Stimulated activated naive B cell treated with anti-CD40 and anti-IgM and Interleukin-4, amounts not matched to agents 10 μg/mL and 1 μg/mL and 100 μg/mL, for 72 hours (primary cell): ENCODE measurements around the gene OS9.

Experiments
- ATAC-seq, 2 donors: fragments of 150-1000 bp; cut with Tn5 transposase; replicated peaks; 2 replicates each; pipeline ENCODE4 v1.10.0; 2021; ENCODE audit warnings: moderate library complexity in 1 of 2
- DNase-seq: peaks from one replicate; pipeline ENCODE4 v3.0.0; 2021
- H3K27ac Mint-ChIP-seq: one replicate; pipeline ENCODE4 v1.8.0; 2022; ENCODE audit warnings: mild to moderate bottlenecking, mixed read lengths
- H3K27me3 Mint-ChIP-seq, 2 donors: one replicate each; pipeline ENCODE4 v1.8.0; 2022; ENCODE audit warnings: mixed read lengths in 2 of 2
- H3K36me3 Mint-ChIP-seq, 2 donors: one replicate each; pipeline ENCODE4 v1.8.0; 2022; ENCODE audit warnings: mixed read lengths in 2 of 2, mild to moderate bottlenecking in 1 of 2
- H3K4me1 Mint-ChIP-seq, 2 donors: one replicate each; pipeline ENCODE4 v1.8.0; 2022; ENCODE audit warnings: mixed read lengths in 2 of 2, mild to moderate bottlenecking in 1 of 2
- H3K4me3 Mint-ChIP-seq, 2 donors: one replicate each; pipeline ENCODE4 v1.8.0; 2022; ENCODE audit warnings: mild to moderate bottlenecking in 2 of 2, mixed read lengths in 2 of 2, moderate library complexity in 1 of 2
- H3K9me3 Mint-ChIP-seq, 2 donors: one replicate each; pipeline ENCODE4 v1.8.0; 2022; ENCODE audit warnings: mixed read lengths in 2 of 2, mild to moderate bottlenecking in 1 of 2

OS9 gene

GRCh38 chr12:57741413-57741789 is 47.5 kb downstream of the OS9 start:
- no peak for DNase-seq
- peaks cover 10 to 29% of the 10 kb centered on the region in 2 donors for H3K36me3 Mint-ChIP-seq
- peaks cover 41 to 55% of the 10 kb centered on the region in 2 donors for H3K4me1 Mint-ChIP-seq

GRCh38 chr12:57741844-57742738 is 48.2 kb downstream of the OS9 start:
- Mint-ChIP-seq H3K36me3 (peaks cover 10 to 29% of the 10 kb centered on the region in 2 donors), H3K9me3 (no peaks in the 10 kb centered on the region), H3K27ac (peak overlapping the region; percentile 91), H3K4me1 (peaks cover 40 to 58% of the 10 kb centered on the region in 2 donors), H3K4me3 (peak overlapping the region; percentile 85 to 92), H3K27me3 (no peaks in the 10 kb centered on the region)
- DNase-seq (peak; percentile 57), ATAC-seq (peak; percentile 67 to 70)

More at GRCh38 chr12:57741413-57741789, 47.5 kb downstream of the OS9 start:
- Mint-ChIP-seq H3K4me3 (peak overlapping the region; percentile 85 to 92), H3K27me3 (no peaks in the 10 kb centered on the region), H3K27ac (peak overlapping the region; percentile 91), H3K9me3 (no peaks in the 10 kb centered on the region)
- no peak for ATAC-seq

- H3K4me3 Mint-ChIP-seq, result peak overlapping the region in 1 of 2 donors; percentile 96
- H3K4me1 Mint-ChIP-seq, result peaks cover 40 to 62% of the 10 kb centered on the region in 2 donors
- ATAC-seq (no peak), DNase-seq (no peak)
- no peak overlapping the region for H3K27ac Mint-ChIP-seq
- no peaks in the 10 kb centered on the region for H3K9me3 Mint-ChIP-seq
- no peaks in the 10 kb centered on the region for H3K27me3 Mint-ChIP-seq
- H3K36me3 Mint-ChIP-seq, result peaks cover 19 to 44% of the 10 kb centered on the region in 2 donors
These were observed 49.8 kb downstream of the OS9 start for GRCh38 chr12:57743769-57744168.

- DNase-seq (peak; percentile 71), ATAC-seq (peak; percentile 66 to 68)
- Mint-ChIP-seq H3K27ac (peak overlapping the region; percentile 99), H3K9me3 (no peaks in the 10 kb centered on the region), H3K4me3 (peak overlapping the region; percentile 96), H3K36me3 (peaks cover 22 to 44% of the 10 kb centered on the region in 2 donors), H3K27me3 (no peaks in the 10 kb centered on the region), H3K4me1 (peaks cover 39 to 63% of the 10 kb centered on the region in 2 donors)
These were observed 50.4 kb downstream of the OS9 start for GRCh38 chr12:57744194-57744776.

- Mint-ChIP-seq H3K27me3 (no peaks in the 10 kb centered on the region), H3K36me3 (peaks cover 21 to 45% of the 10 kb centered on the region in 2 donors)
These were observed 51.0 kb downstream of the OS9 start, which contains the start of gene TSPAN31 for GRCh38 chr12:57744777-57745484. TSS of gene TSPAN31 (plus strand) at chr12:57745039. CDS start at chr12:57745155, 116 bp downstream.

GRCh38 chr12:57745485-57745881 is 51.6 kb downstream of the OS9 start:
- H3K27me3 Mint-ChIP-seq, result no peaks in the 10 kb centered on the region

More at GRCh38 chr12:57744777-57745484, 51.0 kb downstream of the OS9 start, which contains the start of gene TSPAN31:
- H3K4me1 Mint-ChIP-seq, result peaks cover 36 to 57% of the 10 kb centered on the region in 2 donors
- H3K27ac Mint-ChIP-seq, result peak within 1 kb of the TSS; percentile 99
- peak within 1 kb of the TSS; percentile 96 for H3K4me3 Mint-ChIP-seq
- DNase-seq, result peak; percentile 89
- peak; percentile 89 to 91 for ATAC-seq
- H3K9me3 Mint-ChIP-seq, result no peaks in the 10 kb centered on the region

GRCh38 chr12:57746025-57746424 is 52.1 kb downstream of the OS9 start:
- Mint-ChIP-seq H3K36me3 (peaks cover 29 to 52% of the 10 kb centered on the region in 2 donors), H3K4me3 (peak overlapping the region; percentile 96), H3K27me3 (no peaks in the 10 kb centered on the region), H3K4me1 (peaks cover 33 to 58% of the 10 kb centered on the region in 2 donors), H3K9me3 (no peaks in the 10 kb centered on the region), H3K27ac (peak overlapping the region; percentile 99)
- DNase-seq (no peak), ATAC-seq (no peak)

More at GRCh38 chr12:57745485-57745881, 51.6 kb downstream of the OS9 start:
- DNase-seq (no peak), ATAC-seq (no peak)
- Mint-ChIP-seq H3K4me1 (peaks cover 38 to 58% of the 10 kb centered on the region in 2 donors), H3K27ac (peak overlapping the region; percentile 99), H3K36me3 (peaks cover 25 to 49% of the 10 kb centered on the region in 2 donors), H3K4me3 (peak overlapping the region; percentile 96), H3K9me3 (no peaks in the 10 kb centered on the region)

- DNase-seq, result no peak
- no peak for ATAC-seq
- H3K27me3 Mint-ChIP-seq, result no peaks in the 10 kb centered on the region
- H3K4me3 Mint-ChIP-seq, result no peak overlapping the region
- no peak overlapping the region for H3K27ac Mint-ChIP-seq
- peaks cover 38 to 61% of the 10 kb centered on the region in 2 donors for H3K36me3 Mint-ChIP-seq
- H3K9me3 Mint-ChIP-seq, result no peaks in the 10 kb centered on the region
- H3K4me1 Mint-ChIP-seq, result peaks cover 41 to 68% of the 10 kb centered on the region in 2 donors
These were observed 55.1 kb downstream of the OS9 start for GRCh38 chr12:57749061-57749460.

- peaks cover 38 to 51% of the 10 kb centered on the region in 2 donors for H3K36me3 Mint-ChIP-seq
- H3K4me3 Mint-ChIP-seq, result peak overlapping the region; percentile 93 to 98
- peaks cover 34 to 63% of the 10 kb centered on the region in 2 donors for H3K4me1 Mint-ChIP-seq
- peak overlapping the region; percentile 94 for H3K27ac Mint-ChIP-seq
- DNase-seq, result no peak
- H3K27me3 Mint-ChIP-seq, result no peaks in the 10 kb centered on the region
- no peaks in the 10 kb centered on the region for H3K9me3 Mint-ChIP-seq
- no peak for ATAC-seq
These were observed 56.9 kb downstream of the OS9 start for GRCh38 chr12:57750561-57751431.

- peak overlapping the region; percentile 93 to 98 for H3K4me3 Mint-ChIP-seq
- no peaks in the 10 kb centered on the region for H3K27me3 Mint-ChIP-seq
- DNase-seq, result no peak
- peaks cover 31 to 61% of the 10 kb centered on the region in 2 donors for H3K4me1 Mint-ChIP-seq
- H3K36me3 Mint-ChIP-seq, result peaks cover 36 to 46% of the 10 kb centered on the region in 2 donors
- peak overlapping the region; percentile 94 for H3K27ac Mint-ChIP-seq
- ATAC-seq, result no peak
- H3K9me3 Mint-ChIP-seq, result no peaks in the 10 kb centered on the region
These were observed 57.5 kb downstream of the OS9 start for GRCh38 chr12:57751432-57751787.

GRCh38 chr12:57751788-57752667 is 58.1 kb downstream of the OS9 start, which contains the start of gene CDK4:
TSS of gene CDK4 (minus strand) at chr12:57752310. CDS start at chr12:57751717, 593 bp downstream.
- peak; percentile 99 for DNase-seq
- Mint-ChIP-seq H3K27ac (peak within 1 kb of the TSS; percentile 94), H3K9me3 (no peaks in the 10 kb centered on the region), H3K27me3 (no peaks in the 10 kb centered on the region), H3K36me3 (peaks cover 37 to 44% of the 10 kb centered on the region in 2 donors), H3K4me3 (peak within 1 kb of the TSS; percentile 93 to 98), H3K4me1 (peaks cover 35 to 65% of the 10 kb centered on the region in 2 donors)
- ATAC-seq, result peak; percentile 77 to 84

GRCh38 chr12:57752668-57753000 is 58.7 kb downstream of the OS9 start:
- ATAC-seq (no peak), DNase-seq (no peak)
- Mint-ChIP-seq H3K9me3 (no peaks in the 10 kb centered on the region), H3K4me1 (peaks cover 37 to 63% of the 10 kb centered on the region in 2 donors), H3K4me3 (peak overlapping the region; percentile 93 to 98), H3K27ac (peak overlapping the region; percentile 94), H3K27me3 (no peaks in the 10 kb centered on the region), H3K36me3 (peaks cover 33 to 39% of the 10 kb centered on the region in 2 donors)
